Skin of body (tissue), 2 donors: Measurements from ENCODE around the gene BASP1. TPM values are rescaled to one million over a fixed set of nuclear protein-coding genes. Genes with fewer than 3 reads are reported as not detected.

ENCODE experiments used
- DNase-seq: peaks from one replicate; lab custom pipeline; 2025; lab: John Stamatoyannopoulos, UW
- total RNA-seq: library from RNA; depleted of rRNA; stranded (reverse); fragments of >200 nt; gene quantifications from one replicate; pipeline ENCODE4 v1.2.3, GENCODE V29; 2014

The BASP1 gene, protein sequence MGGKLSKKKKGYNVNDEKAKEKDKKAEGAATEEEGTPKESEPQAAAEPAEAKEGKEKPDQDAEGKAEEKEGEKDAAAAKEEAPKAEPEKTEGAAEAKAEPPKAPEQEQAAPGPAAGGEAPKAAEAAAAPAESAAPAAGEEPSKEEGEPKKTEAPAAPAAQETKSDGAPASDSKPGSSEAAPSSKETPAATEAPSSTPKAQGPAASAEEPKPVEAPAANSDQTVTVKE
- 36.1 TPM for total RNA-seq

DNA sequence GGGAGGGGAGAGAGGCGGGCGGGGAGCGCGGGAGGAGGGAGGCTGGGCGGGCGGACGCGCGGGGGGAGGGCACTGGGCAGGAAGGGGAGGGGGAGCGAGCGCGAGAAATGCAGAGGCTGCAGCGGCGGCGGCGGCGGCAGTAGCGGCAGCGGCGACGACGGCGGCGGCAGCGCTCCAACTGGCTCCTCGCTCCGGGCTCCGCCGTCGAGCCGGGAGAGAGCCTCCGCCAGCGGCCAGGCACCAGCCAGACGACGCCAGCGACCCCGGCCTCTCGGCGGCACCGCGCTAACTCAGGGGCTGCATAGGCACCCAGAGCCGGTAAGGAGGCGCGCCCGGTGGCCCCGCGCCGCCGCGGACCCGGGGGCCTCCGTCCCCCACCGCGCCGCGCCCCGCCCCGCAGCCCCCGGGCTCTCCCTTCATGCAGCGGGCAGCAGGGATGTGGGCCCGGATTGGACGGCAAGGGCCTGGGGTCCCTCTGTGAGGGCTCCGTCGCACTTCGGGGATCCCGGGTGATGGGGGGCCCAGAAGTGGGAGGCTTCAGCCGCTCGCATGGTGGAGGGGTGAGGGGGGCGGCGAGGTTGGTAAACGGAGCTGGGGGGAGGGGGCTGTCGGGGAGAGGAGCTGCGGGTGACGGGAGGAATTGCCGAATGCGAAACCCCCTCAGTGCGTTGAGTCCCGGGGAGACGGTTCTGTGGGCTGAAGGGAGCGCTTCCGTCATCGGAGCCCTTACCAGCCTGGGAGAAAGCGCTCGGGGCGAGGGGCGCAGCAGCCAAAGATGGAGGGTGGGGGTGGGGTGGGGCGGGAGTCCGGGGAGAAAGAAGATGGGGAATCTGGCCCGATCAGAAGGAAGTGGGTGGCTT is at the start of gene BASP1:
Gene BASP1, plus strand, starts transcription at position 139 of the 860 bp plus-strand sequence. CDS start 57,586 bp downstream, outside the sequence.
- peak; percentile 89 for DNase-seq

DNA sequence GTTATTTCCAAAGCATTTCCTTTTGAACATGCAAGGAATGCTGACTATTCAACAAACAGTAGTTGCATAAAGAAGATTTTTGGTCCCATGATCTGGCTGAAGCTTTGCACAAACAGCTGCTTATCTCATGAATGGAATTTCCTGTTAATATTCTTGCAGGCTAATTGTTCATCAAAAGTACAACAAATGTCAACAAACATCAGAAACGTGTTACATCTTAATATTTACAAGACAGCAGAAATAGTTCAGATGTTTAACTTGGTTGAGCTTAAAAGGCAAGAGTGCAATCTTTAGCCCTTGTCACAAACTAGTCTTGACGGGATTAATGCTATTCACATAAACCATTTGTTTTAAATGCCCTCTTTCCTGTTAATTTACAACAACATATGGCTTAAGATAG is 47.9 kb upstream of the BASP1 start:
- DNase-seq, result no peak

DNA sequence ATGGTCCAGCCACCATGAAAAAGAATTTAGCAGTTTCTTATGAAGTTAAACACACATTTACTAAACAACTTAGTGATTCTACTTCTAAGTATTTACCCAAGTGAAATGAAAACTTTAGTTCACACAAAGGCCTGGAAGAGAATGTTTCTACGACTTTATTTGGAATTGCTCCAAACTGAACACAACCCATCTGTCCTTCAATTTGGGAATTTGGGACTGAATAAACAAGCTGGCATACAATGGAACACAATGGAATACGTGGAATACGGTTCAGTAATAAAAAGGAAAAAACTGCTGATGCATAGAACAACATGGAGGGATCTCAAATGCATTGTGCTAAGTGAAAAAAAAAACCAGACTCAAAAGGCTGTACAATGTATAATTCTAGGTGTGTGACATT is 44.6 kb upstream of the BASP1 start:
- DNase-seq, result no peak

DNA sequence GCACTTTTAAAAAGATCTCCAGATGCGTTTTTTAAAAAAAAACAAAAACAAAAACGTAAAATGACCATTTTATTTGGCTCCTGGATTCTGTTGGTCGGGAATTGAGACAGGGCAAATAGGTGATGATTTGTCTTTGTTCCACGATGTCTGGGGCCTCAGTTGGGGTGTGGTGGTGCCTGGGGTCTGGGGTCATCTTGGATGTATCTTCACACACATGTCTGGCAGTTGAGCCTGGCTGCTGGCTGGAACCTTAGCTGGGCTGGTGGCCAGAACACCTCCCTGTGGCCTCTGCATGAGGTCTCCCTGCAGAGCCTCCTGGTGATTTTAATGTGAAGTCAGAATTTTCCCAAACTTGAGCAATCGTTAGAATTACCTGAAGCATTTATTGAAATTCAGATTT is 42.5 kb upstream of the BASP1 start:
- peak; percentile 63 for DNase-seq

DNA sequence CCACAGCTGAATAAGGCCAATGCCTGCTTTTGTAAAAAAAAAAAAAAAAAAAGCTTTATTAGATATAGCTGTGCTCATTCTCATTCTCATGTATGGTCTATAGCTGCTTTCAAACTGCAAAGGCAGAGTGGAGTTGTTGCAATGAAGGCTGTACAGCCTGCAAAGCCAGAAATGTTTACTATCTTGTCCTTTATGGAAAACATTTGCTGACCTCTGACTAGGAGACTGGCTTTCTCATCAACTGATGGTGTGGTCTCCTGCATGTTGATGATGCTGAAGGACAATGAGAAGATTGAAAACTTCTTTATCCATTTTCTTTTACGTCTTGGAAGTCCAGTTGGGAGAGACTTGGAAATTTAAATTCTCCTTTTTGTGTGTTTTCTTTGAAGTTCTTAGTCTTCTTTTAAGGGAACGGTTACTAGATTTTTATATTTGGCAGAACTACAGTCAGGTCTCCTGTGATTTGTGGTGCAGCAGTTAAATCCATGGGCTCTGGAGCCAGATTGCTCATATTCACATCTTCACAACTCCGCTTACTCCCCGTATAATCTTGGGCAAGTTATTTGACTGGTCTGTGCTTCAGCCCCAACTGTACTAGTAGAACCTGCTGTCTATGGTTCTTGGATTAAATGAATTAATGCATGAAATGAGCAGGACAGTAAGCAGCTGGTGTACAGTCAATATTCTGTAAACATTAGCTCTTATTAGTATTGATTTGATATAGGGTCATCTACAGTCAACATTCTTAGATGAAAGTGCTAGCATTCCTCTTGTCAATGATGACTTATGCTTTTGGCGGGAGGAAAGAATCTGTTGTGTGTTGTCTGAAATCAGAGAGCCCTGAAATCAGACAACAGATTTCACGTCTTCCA is 39.7 kb upstream of the BASP1 start:
- DNase-seq, result peak; percentile 75

DNA sequence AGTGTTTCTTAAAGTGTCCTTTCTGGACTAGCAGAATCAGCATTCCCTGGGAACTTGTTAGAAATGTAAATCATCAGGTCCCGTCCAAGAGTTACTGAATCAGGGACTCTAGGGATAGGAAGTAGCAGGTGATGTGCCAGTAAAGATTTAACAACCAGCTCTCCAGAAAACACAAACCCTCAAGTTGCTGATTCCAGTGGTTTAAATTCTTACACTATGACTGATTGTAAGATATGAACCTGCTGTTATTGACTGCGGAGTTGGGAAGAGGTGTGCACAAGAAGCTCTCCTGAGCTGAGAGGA is 39.1 kb upstream of the BASP1 start:
- peak; percentile 75 for DNase-seq

DNA sequence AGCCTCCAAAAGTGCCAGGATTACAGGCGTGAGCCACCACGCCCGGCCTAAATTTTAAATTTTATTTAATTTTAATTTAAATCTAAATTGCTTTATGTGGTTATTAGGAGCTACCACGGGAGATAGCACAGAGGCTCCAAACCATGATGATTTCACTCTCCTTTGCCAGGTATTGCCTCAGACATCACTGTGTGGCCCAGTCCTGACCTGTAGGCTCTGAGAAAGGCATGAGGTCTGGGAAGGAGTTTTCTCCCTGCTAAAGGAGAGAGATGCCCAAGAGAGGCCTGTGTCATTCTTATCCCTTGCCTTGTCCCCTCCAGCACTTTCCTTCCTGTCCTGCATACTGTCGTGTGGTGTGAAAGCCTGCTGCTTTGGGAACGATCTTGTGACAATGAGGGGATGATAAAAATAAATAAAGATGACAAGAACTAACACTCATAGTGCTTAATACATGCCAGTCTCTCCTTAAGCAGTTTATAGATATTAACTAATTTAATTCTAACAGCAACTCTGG is 37.0 kb upstream of the BASP1 start:
- no peak for DNase-seq

DNA sequence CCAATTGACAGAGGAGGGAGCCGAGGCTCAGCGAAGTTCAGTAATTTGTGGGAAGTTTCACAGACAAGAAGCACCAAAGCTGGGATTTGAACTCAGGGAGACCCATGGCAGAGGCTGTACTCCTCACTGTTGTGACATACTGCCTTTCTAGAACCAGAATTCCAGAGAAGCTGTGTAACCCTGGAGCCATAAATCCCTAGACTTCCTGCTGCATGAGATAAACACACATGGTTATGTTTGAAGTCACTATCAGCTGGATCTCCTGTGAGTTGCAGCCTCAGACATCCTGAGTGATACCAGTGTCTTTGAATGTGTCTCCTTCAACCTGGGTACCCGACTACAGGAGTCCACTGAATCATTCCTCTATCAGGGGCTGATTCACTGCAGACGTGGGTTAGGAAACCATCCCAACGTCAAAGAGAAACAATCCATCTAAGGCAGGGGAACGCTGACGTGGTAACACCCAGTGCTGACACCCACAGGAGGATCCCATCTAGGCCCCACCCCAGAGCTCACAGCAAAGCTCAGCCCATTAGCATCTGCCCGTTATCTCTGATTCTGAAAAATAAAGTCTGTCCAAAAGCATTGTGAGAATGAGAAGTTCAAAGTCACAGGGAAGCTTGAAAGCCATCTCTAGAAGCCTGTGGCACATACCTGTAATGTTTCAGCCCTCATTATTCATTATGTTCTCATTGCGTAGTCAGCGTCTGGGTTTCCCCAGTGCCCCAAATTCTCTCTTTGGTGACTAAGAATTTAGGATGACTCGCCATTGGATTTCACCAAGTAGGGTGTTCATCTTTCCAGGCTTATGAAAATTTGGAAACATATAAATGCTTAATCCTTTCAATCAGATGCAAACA is 36.3 kb upstream of the BASP1 start:
- peak; percentile 51 for DNase-seq

DNA sequence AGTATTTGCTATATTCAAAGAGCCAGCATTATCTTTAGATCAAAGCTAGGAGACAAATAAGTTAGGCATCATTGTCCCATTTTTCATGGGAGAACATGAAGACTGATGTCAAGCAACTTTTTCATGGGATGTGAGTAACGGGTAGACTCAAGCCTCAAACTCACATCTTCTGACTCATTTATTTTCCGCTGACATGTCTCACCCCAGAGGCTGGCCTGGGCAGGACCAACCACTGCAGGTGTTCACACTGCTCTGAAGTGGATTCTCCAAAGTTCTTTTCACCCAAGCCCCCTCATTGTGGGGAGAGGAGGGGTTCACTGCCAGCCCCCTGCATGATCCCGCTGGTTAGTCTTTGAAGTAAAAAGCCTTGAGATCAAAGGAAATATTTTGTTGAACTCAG is 34.9 kb upstream of the BASP1 start:
- no peak for DNase-seq

DNA sequence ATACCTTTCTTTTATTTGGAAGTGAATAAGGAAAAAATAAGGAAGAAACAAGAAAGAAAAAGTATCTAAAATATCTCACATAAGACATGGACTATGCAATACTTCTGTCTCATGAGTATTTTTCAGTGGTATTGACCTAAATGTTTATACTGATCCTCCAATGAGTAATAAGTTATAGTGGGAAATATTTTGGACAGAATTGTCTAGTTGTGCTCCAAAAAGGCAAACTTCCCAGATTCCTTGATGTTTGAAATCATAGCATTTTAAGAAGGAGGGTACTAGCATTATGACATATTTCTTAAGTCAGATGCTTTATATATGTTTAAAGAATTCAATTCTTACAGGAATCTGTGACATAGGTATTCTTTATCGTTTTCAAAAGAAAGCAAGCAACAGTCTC is 34.5 kb upstream of the BASP1 start:
- peak; percentile 75 for DNase-seq

DNA sequence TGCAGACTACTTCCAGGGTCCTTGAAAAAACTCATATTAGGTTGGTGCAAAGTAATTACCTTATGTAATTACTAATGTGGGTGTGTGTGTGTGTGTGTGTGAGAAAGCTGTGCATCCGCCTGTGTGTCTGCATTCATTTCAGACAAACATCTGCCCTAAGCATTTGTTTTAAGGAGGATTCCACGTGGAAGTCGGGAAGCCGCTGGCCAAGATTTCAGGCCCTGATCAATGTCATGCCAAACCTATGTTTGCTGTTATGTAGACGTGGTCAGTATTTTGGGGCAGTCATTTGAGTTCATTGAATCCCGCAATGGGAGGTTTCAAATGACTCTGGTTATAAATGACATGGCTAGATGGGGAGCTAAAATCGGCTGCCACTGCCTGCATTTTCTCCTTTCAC is 33.6 kb upstream of the BASP1 start:
- DNase-seq, result no peak

DNA sequence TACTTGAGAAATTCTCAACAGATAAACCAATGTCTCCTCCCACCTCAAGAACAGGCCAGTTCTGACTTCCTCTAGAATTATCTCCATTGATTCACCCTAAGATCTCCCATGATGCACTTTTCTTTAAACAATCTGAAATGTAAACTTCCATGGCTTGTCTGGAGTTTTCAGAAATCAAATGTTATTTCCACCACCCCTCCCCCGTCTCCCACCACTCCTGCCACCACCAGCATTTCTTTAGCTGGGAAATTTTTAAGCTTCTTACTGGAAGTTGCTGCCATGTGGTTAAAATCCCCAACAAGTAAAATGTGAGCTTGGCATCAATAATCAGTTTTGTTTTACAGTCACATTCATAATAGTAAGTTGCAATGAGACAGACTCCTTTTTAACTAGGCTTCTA is 32.8 kb upstream of the BASP1 start:
- DNase-seq, result no peak

DNA sequence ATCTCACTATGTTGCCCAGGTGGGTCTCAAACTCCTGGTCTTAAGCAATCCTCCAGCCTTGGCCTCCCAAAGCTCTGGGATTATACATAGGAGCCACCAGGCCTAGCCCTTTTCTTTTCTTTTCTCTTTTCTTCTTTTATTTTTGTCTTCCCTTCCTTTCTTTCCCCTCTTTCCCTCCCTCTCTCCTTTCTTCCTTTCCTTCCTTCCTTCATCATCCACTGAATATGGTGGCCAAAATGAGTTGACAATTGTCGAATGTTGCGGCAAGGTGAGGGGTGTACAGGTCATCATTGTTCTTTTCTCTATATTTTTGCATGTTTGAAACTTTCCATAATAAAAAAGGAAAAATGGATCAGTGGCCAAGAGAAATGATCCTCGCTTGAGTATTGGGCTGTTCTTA is 32.1 kb upstream of the BASP1 start:
- no peak for DNase-seq

DNA sequence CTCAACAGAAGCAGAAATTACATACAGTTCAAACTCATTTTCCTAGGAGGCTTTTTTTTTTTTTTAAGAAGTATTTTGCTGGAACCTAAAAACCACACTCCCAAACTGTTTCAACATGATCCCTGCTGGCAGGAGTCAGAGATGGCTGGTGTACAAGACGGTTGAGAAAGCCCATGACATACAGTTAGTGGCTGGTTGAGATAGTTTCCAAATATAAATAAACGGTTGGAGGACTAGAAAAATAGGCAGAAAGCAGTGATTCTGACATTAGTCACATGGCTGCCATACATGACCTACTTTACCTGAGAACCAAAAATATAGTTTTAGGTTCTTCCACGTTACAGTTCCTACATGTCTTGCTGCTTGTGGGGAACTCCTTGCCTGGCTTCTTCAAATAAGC is 31.7 kb upstream of the BASP1 start:
- peak; percentile 77 for DNase-seq

DNA sequence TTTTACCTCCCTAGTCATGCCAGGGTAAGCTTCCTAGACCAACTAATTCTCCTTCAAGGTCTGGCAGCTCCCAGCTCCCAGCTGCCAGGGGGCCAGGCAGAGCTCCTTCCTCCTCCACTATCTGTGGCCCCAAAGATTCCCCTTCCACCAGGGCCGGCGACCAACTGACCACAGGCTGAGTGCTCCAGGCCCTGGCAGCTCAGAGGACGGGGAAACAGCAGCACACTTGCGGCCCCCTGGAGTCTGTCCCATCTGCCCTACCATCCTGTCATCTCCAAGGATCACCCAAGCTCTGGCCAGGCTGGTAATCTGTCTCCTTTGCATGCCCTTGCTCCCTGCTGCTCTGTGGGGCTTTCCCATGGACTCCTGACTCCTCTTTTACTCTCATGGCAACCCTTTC is 31.2 kb upstream of the BASP1 start:
- no peak for DNase-seq

DNA sequence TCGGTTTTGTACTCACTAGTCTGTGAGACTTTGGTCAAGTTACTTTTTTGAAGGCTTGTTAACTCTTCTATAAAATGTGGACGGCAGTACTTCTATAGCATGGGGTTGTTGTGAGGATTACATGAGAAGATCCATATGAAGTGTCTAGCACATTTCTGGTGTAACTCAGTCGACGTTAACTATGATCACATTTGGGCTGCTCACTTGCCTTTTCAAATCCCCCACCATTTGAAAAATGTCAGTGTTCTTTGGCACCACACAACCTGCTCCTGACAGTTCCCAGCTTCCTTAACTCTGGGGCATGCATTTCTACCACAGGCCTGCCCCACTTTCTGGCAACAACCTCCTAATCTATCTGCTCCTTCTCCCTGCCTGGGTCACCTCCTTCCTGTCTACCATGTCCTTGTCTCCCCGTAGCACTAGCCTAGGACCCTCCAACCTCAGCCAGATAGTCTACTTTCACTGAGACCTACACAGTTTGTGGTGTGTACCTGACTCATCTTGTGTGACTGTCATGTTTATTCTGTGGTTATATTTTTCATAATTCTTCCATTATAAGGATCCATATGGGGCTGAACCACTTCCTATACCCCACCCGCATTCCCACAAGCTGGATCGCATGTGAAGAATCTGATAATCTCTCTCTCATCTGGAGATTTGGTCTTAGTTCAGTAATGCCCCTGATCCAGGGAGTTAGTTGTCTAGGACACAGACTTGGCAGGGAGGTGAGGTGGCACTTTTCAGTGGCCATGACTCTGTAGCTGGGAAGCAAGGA is 30.2 kb upstream of the BASP1 start:
- DNase-seq, result no peak

DNA sequence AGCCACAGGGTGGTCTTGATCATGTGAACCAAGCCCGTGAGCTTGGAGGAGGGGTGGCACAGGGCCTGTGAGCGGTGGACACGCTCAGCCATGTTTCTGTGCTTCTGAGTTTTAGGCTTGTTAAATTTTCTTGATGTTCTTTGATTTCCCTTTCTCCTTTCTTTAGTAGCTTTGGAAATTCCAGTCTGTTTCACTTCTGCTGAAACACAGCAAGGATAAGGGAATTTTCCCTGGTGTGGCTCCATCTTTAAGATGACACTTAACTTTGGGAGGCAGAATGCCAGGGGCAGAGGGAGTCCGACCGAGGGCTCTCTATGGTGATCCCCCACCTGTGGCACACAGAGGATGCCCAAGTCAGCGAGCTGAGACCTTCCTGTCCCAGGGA is 29.7 kb upstream of the BASP1 start:
- no peak for DNase-seq

DNA sequence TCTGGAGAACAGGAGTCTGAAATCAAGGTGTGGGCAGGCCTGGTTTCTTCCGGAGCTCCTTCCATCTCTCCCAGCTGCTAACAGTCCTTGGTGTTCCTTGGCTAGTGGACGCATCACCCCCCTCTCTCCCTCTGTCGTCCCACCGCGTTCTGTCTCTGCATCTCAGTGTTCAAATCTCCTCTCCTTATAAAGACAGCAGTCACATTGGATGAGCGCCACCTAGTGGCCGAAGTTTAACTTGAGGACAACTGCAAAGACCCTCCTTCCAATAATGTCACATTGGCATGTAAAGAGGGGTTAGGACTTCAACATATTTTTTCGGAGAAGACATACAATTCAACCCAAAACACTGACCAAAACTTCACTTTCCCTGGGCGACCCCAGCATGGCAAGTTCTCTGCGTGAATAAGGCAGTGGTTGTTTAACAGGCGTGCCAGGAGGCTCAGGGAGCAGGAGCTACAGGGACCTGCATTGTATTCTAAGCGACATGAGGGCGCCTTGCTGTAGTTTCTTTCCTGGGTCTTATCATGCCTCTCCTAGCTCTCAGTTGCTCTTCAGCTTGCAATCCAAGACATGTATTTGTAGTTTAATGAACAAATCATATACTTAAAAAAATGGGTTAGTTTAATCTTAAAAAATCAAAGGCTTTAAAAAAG is 27.9 kb upstream of the BASP1 start:
- peak; percentile 25 for DNase-seq

DNA sequence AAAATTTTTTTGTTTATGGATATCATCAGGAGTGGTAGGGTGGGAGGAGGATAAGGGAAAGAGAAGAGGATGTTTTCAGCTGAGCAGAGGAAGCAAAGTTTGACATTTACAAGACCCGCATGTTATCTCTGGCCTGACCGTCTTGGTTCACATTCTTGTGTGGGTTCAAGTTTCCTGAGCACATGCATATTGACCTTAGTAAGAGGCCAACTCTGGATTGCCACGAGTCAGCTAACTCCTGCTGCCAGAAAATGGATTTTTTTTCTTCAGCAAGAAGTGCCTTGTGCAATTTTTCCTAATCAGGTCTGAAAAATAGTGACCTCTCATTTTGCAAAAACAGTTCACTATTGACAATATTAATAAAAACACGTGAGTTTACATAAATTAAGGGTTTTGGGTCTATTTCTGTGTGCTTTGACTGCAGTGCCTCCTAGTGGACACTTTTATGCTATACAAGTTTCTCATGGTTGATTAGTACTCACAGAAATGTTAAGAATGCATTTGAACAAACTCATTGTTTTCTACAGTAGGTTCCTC is 27.1 kb upstream of the BASP1 start:
- peak; percentile 84 for DNase-seq
